HCT116 (cell line): ENCODE results near the gene CCDC158. TPM values are rescaled to one million over a fixed set of nuclear protein-coding genes. Genes with fewer than 3 reads are reported as not detected.

Source experiments
- ATAC-seq: fragments of 200-7000 bp; cut with Tn5 transposase; 2 replicates; pipeline ENCODE4 v1.9.1; 2020; ENCODE audit warnings: mild to moderate bottlenecking, moderate library complexity
- BruUV-seq: library from RNA; stranded (reverse); fragments of 400-500 nt; replicated peaks from 2 replicates; lab custom pipeline; 2021; lab: Mats Ljungman, UMichigan
- CTCF ChIA-PET: fragments of 300-600 bp; sonication (Branson Sonifier 250); formaldehyde crosslinking; loops from one replicate; lab custom pipeline; 2021; ENCODE audit warnings: antibody characterized with exemption; lab: Charles Lee
- POLR2A ChIA-PET: fragments of 300-600, 350-600 bp; sonication (Branson Sonifier 250); formaldehyde crosslinking; loops from one replicate; lab custom pipeline; 2021; ENCODE audit warnings: antibody characterized with exemption; lab: Charles Lee
- RAD21 ChIA-PET, 2 experiments: fragments of 300-600 bp; sonication (Branson Sonifier 250); formaldehyde crosslinking; loops; one replicate each; lab custom pipeline; 2023; ENCODE audit warnings: low total read pairs in 2 of 2; ENCODE audit not compliant: uncharacterized antibody in 2 of 2, unreplicated experiment in 2 of 2, low non-redundant PET in 1 of 2; lab: Charles Lee
- DNase-seq: peaks from one replicate; pipeline ENCODE4 v3.0.0-alpha.2; 2010; ENCODE audit warnings: low read depth, low spot score
- H2AFZ ChIP-seq: fragments of 200-600 bp; shearing (Covaris generic), sonication (generic); 2 replicates; pipeline ENCODE4 v1.6.1; 2017; ENCODE audit warnings: low read depth, mixed run types, mixed read lengths, antibody characterized with exemption, low read length; ENCODE audit not compliant: poor library complexity, severe bottlenecking
- H3K27ac ChIP-seq: 2 replicates; pipeline ENCODE4 v1.5.1; 2012; ENCODE audit warnings: low read depth, low read length
- H3K27me3 ChIP-seq: fragments of 200-600 bp; sonication (generic); 2 replicates; pipeline ENCODE4 v1.6.1; 2016; ENCODE audit warnings: mixed run types, low read length, mixed read lengths; ENCODE audit not compliant: insufficient read depth
- H3K36me3 ChIP-seq, 2 experiments: fragments of 200-500 bp in 1 of 2; fragments of 200-600 bp in 1 of 2; sonication (Bioruptor generic) in 1 of 2; sonication (generic) in 1 of 2; 2 replicates each; pipeline versions ENCODE4 v1.5.1 to v1.6.1; 2014 to 2016; ENCODE audit warnings: low read length in 2 of 2, inconsistent platforms in 1 of 2, mixed read lengths in 1 of 2, mixed run types in 1 of 2; ENCODE audit not compliant: insufficient read depth in 2 of 2, control insufficient read depth in 1 of 2
- H3K4me1 ChIP-seq, 2 experiments: fragments of 200-600 bp in 1 of 2; sonication (generic) in 1 of 2; 2 replicates each; pipeline versions ENCODE4 v1.5.1 to v1.6.1; 2012 to 2017; ENCODE audit warnings: low read length in 2 of 2, inconsistent platforms in 1 of 2, mild to moderate bottlenecking in 1 of 2, mixed read lengths in 1 of 2, mixed run types in 1 of 2, moderate library complexity in 1 of 2; ENCODE audit not compliant: insufficient read depth in 2 of 2, control insufficient read depth in 1 of 2
- H3K4me2 ChIP-seq: fragments of 200-600 bp; sonication (generic); 2 replicates; pipeline ENCODE4 v1.6.1; 2017; ENCODE audit warnings: mixed run types, low read length, mixed read lengths
- H3K4me3 ChIP-seq, 2 experiments: fragments of 200-600 bp in 1 of 2; sonication (generic) in 1 of 2; replicated peaks in 1 of 2; 2 replicates each; pipeline ENCODE4 v1.5.1; 2011 to 2016; ENCODE audit warnings: low read length in 2 of 2, control low read depth in 1 of 2, low read depth in 1 of 2, mild to moderate bottlenecking in 1 of 2, mixed read lengths in 1 of 2, mixed run types in 1 of 2
- H3K79me2 ChIP-seq: fragments of 200-600 bp; sonication (generic); 2 replicates; pipeline ENCODE4 v1.6.1; 2017; ENCODE audit warnings: mild to moderate bottlenecking, mixed run types, low read length, moderate library complexity, mixed read lengths; ENCODE audit not compliant: insufficient read depth
- H3K9ac ChIP-seq: fragments of 200-600 bp; sonication (generic); 2 replicates; pipeline ENCODE4 v1.6.1; 2016; ENCODE audit warnings: low read length, mixed read lengths
- H3K9me2 ChIP-seq: fragments of 200-600 bp; sonication (generic), shearing (Covaris generic); 2 replicates; pipeline ENCODE4 v1.6.1; 2017; ENCODE audit warnings: mixed run types, mild to moderate bottlenecking, moderate library complexity; ENCODE audit not compliant: insufficient read depth
- H3K9me3 ChIP-seq, 2 experiments: fragments of 200-500 bp in 1 of 2; fragments of 200-600 bp in 1 of 2; sonication (Bioruptor generic) in 1 of 2; sonication (generic) in 1 of 2; 2 replicates each; pipeline ENCODE4 v1.6.1; 2014 to 2017; ENCODE audit warnings: low read length in 2 of 2, mixed read lengths in 2 of 2, inconsistent platforms in 1 of 2, low read depth in 1 of 2, mild to moderate bottlenecking in 1 of 2, mixed run types in 1 of 2, moderate library complexity in 1 of 2; ENCODE audit not compliant: control insufficient read depth in 1 of 2, insufficient read depth in 1 of 2
- H4K20me1 ChIP-seq: fragments of 200-600 bp; sonication (generic), shearing (Covaris generic); 2 replicates; pipeline ENCODE4 v1.6.1; 2017; ENCODE audit warnings: mixed run types, mild to moderate bottlenecking, moderate library complexity; ENCODE audit not compliant: insufficient read depth
- CEBPB ChIP-seq: IDR thresholded peaks from 2 replicates; pipeline ENCODE4 v1.6.1; 2012; ENCODE audit warnings: low read depth
- ELF1 ChIP-seq: IDR thresholded peaks from 2 replicates; pipeline ENCODE4 v1.6.1; 2012; ENCODE audit warnings: low read depth, borderline replicate concordance
- FOSL1 ChIP-seq: IDR thresholded peaks from 2 replicates; pipeline ENCODE4 v1.6.1; 2012; ENCODE audit warnings: low read depth
- JUND ChIP-seq: IDR thresholded peaks from 2 replicates; pipeline ENCODE4 v1.6.1; 2012
- POLR2A ChIP-seq: IDR thresholded peaks from 2 replicates; pipeline ENCODE4 v1.7.0; 2011; ENCODE audit warnings: borderline replicate concordance; ENCODE audit not compliant: insufficient read depth, insufficient read length; ENCODE audit errors: extremely low read depth
- SIN3A ChIP-seq: IDR thresholded peaks from 2 replicates; pipeline ENCODE4 v1.6.1; 2012; ENCODE audit warnings: low read depth
- SP1 ChIP-seq: IDR thresholded peaks from 2 replicates; pipeline ENCODE4 v1.6.1; 2012; ENCODE audit warnings: low read depth
- YY1 ChIP-seq: IDR thresholded peaks from 2 replicates; pipeline ENCODE4 v1.6.1; 2011; ENCODE audit warnings: low read length, low read depth, moderate library complexity, mild to moderate bottlenecking; ENCODE audit not compliant: insufficient replicate concordance; ENCODE audit errors: extremely low read depth
- ZFX ChIP-seq: fragments of 450-650 bp; IDR thresholded peaks from 2 replicates; pipeline ENCODE4 v1.6.1; 2017
- intact Hi-C: fragments of 100-400 bp; cut with micrococcal nuclease; formaldehyde crosslinking; loops from 2 replicates; pipeline ENCODE4 v1.10.0; 2022
- total RNA-seq: library from RNA; stranded (reverse); gene quantifications from one replicate; pipeline ENCODE4 v1.2.1, GENCODE V29; 2021; ENCODE audit not compliant: unreplicated experiment
- TF ChIP-seq, protein P1 (sequence below): IDR thresholded peaks from 2 replicates; pipeline ENCODE4 v1.6.1; 2012; ENCODE audit warnings: low read depth

Gene CCDC158
- total RNA-seq, 1 experiment from 2014 or later: not detected

DNA sequence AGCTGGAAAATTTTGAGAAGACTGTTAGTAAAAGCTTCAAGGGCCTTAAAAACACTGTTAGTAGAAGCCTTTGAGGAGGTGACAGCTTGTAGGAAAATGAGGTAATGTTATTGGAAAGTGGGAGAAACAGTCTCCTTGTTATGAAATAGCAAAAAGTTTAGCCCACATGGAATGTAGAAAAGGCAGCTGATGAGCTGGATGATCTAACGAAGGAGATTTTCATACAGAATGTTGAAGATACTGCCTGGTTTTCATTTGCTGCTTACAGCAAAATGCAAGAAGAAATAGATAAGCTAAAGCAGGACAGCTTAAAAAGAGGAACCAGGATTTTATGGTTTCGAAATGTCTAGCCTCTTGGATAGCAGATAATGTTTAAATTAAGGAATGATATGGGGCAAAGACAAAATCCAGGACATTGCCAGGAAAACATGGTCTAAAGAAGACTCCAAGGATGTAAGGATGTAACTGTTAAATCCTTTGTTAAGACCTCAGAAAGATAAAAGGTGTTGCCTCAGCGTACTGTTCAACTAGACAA is 124.6 kb downstream of the CCDC158 start:
- POLR2A ChIA-PET: no interaction called here
- H3K9ac ChIP-seq: no peak overlapping the region
- no peak overlapping the region for H3K27ac ChIP-seq
- CTCF ChIA-PET: interaction anchor here (1.0 kb wide), 1 partner anchor 11 kb away, joined by 4 read pairs; no protein-coding TSS in a partner anchor
- no peak overlapping the region for H3K4me3 ChIP-seq
- no peaks in the 10 kb centered on the region for H3K27me3 ChIP-seq
- no peaks in the 10 kb centered on the region for H3K9me2 ChIP-seq
- peaks cover 8 to 9% of the 10 kb centered on the region in 2 experiments for H3K4me1 ChIP-seq
- no peak for ATAC-seq
- no TSS peak for BruUV-seq
- no peak for TF ChIP-seq SP1
- no peak for TF ChIP-seq SIN3A
- TF ChIP-seq, protein P1, sequence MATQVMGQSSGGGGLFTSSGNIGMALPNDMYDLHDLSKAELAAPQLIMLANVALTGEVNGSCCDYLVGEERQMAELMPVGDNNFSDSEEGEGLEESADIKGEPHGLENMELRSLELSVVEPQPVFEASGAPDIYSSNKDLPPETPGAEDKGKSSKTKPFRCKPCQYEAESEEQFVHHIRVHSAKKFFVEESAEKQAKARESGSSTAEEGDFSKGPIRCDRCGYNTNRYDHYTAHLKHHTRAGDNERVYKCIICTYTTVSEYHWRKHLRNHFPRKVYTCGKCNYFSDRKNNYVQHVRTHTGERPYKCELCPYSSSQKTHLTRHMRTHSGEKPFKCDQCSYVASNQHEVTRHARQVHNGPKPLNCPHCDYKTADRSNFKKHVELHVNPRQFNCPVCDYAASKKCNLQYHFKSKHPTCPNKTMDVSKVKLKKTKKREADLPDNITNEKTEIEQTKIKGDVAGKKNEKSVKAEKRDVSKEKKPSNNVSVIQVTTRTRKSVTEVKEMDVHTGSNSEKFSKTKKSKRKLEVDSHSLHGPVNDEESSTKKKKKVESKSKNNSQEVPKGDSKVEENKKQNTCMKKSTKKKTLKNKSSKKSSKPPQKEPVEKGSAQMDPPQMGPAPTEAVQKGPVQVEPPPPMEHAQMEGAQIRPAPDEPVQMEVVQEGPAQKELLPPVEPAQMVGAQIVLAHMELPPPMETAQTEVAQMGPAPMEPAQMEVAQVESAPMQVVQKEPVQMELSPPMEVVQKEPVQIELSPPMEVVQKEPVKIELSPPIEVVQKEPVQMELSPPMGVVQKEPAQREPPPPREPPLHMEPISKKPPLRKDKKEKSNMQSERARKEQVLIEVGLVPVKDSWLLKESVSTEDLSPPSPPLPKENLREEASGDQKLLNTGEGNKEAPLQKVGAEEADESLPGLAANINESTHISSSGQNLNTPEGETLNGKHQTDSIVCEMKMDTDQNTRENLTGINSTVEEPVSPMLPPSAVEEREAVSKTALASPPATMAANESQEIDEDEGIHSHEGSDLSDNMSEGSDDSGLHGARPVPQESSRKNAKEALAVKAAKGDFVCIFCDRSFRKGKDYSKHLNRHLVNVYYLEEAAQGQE: no peak
- no peak for TF ChIP-seq YY1
- no peak for TF ChIP-seq ELF1
- TF ChIP-seq JUND: no peak
- TF ChIP-seq ZFX: no peak
- TF ChIP-seq FOSL1: no peak
- TF ChIP-seq POLR2A: no peak
- TF ChIP-seq CEBPB: no peak
- H4K20me1 ChIP-seq: no peaks in the 10 kb centered on the region
- no peak overlapping the region for H2AFZ ChIP-seq
- no peak overlapping the region for H3K4me2 ChIP-seq
- no peaks in the 10 kb centered on the region for H3K79me2 ChIP-seq
- intact Hi-C loops: no loop called here
- RAD21 ChIA-PET: no interaction called here
- no peak for DNase-seq
- H3K9me3 ChIP-seq: peaks cover 3 to 13% of the 10 kb centered on the region in 2 experiments; a peak in 2 of 4 replicates
- no peaks in the 10 kb centered on the region for H3K36me3 ChIP-seq
